Skin of body (tissue), 3 donors: ENCODE results near the gene FBLN1. TPM values are rescaled to one million over a fixed set of nuclear protein-coding genes. Genes with fewer than 3 reads are reported as not detected.

Experiments used
- DNase-seq: peaks from one replicate; lab custom pipeline; 2025; lab: John Stamatoyannopoulos, UW
- small RNA-seq: library from RNA; depleted of rRNA; stranded (forward); fragments of <200 nt; gene quantifications from one replicate; pipeline ENCODE3, GENCODE V24; 2014; ENCODE audit warnings: low replicate concordance
- total RNA-seq: library from RNA; depleted of rRNA; stranded (reverse); fragments of >200 nt; gene quantifications from one replicate; pipeline ENCODE4 v1.2.3, GENCODE V29; 2014

Gene FBLN1
- total RNA-seq, 1 donor from 2014 or later, result 117 TPM

GRCh38 chr22:45638197-45638596 lies 135.5 kb downstream of the FBLN1 start:
- no peak for DNase-seq

GRCh38 chr22:45638834-45639746 lies 136.4 kb downstream of the FBLN1 start:
- no peak for DNase-seq

- DNase-seq, result no peak
Observed at GRCh38 chr22:45639747-45640102, 137.0 kb downstream of the FBLN1 start.

GRCh38 chr22:45640291-45640940 lies 137.7 kb downstream of the FBLN1 start:
- DNase-seq, result no peak

- DNase-seq, result no peak
Observed at GRCh38 chr22:45640941-45641621, 138.4 kb downstream of the FBLN1 start.

- no peak for DNase-seq
Observed at GRCh38 chr22:45642986-45643385, 140.3 kb downstream of the FBLN1 start.

- no peak for DNase-seq
Observed at GRCh38 chr22:45644714-45645113, 142.0 kb downstream of the FBLN1 start.

GRCh38 chr22:45645150-45645525 lies 142.5 kb downstream of the FBLN1 start:
- no peak for DNase-seq

GRCh38 chr22:45645526-45646414 lies 143.1 kb downstream of the FBLN1 start:
- DNase-seq, result no peak

- DNase-seq, result no peak
Observed at GRCh38 chr22:45647532-45648225, 145.0 kb downstream of the FBLN1 start.

- DNase-seq, result no peak
Observed at GRCh38 chr22:45648301-45649117, 145.8 kb downstream of the FBLN1 start.

- DNase-seq, result no peak
Observed at GRCh38 chr22:45649809-45650208, 147.1 kb downstream of the FBLN1 start.

- DNase-seq, result no peak
Observed at GRCh38 chr22:45650721-45651120, 148.0 kb downstream of the FBLN1 start.

Small RNA genes lying within 50 kb of the gene (small RNA-seq; reads per million reads assigned to genes)
- not detected for gene RNU6-1161P

Other genes with a start within 250 kb of the FBLN1 start
- gene UPK3A, start 217.9 kb upstream of the FBLN1 start, total RNA-seq, result not detected
- gene FAM118A, start 192.9 kb upstream of the FBLN1 start, total RNA-seq, result 36.7 TPM
- 0.10 TPM for gene SMC1B, start 89.3 kb upstream of the FBLN1 start, total RNA-seq
- 2.1 TPM for gene RIBC2, start 89.2 kb upstream of the FBLN1 start, total RNA-seq
- 102 TPM for gene ATXN10, start 169.0 kb downstream of the FBLN1 start, total RNA-seq